Heart left ventricle (tissue), 13 donors: Measurements from ENCODE around the gene FAXC.

ENCODE experiments used
- POLR2A ChIP-seq, 2 donors: fragments of 450-650 bp; IDR thresholded peaks; one replicate each; pipeline ENCODE4 v1.6.1; 2017; ENCODE audit warnings: antibody characterized with exemption in 2 of 2, mild to moderate bottlenecking in 2 of 2, moderate library complexity in 2 of 2
- TF ChIP-seq, protein P1 (sequence below), 12 donors: fragments of 200-600 bp; sonication (generic) in 4 of 12; IDR thresholded peaks; one replicate each; pipeline versions ENCODE4 v1.5.0 to v1.8.0; 2018 to 2022; ENCODE audit warnings: antibody characterized with exemption in 12 of 12, mild to moderate bottlenecking in 5 of 12
- donor health status: ischemic (EF 13 %, LVEDD 7.1; RV severe dilation, severe dysfunction).
- donor health status: DM: no; HTN: yes; CAD: no.
- donor health status: DM: no; HTN: no; CAD: no.
- donor health status: ischemic (EF 25% LVEDD 6.9; RV normal size, moderate dysfunction).
- donor health status: ischemic (EF 25% LVEDD 5.7; RV mildly dilated, moderate dysfunction).
- donor health status: ischemic (EF 35%, LVEDD 5.7; RV mildly dilated, moderate dysfunction).
- donor health status: nonischemic (EF 11% LVEDD 7.7; RV severe dilation, severe dysfunction).
- donor health status: DM: yes; HTN: yes; CAD: no.
- donor health status: PGD.
- donor health status: ischemic (EF 29% LVEDD 5.4; RV normal size, mild dysfunction).
- donor health status: nonischemic (EF 23%, LVEDD 6.1; RV moderate dilation, normal function).

DNA sequence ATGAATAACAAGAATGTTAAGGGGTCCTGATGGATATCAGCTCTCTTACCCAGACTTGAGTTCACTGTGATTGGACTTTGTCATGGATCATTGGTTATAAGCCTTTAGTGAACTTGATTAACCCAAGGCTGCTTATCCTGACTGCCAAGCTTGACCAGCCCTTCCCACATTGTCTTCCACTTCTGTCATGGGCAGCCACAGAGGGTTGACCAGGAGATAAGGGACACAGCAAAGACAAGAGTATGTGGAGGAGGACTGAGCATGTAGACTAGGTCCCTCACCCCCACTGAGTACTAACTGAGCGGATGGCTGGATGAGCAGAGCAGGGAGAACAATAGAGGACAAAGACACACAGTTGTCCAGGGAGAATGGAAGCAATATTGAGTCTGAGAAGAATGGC is 52.5 kb downstream of the FAXC start:
- TF ChIP-seq, protein P1, sequence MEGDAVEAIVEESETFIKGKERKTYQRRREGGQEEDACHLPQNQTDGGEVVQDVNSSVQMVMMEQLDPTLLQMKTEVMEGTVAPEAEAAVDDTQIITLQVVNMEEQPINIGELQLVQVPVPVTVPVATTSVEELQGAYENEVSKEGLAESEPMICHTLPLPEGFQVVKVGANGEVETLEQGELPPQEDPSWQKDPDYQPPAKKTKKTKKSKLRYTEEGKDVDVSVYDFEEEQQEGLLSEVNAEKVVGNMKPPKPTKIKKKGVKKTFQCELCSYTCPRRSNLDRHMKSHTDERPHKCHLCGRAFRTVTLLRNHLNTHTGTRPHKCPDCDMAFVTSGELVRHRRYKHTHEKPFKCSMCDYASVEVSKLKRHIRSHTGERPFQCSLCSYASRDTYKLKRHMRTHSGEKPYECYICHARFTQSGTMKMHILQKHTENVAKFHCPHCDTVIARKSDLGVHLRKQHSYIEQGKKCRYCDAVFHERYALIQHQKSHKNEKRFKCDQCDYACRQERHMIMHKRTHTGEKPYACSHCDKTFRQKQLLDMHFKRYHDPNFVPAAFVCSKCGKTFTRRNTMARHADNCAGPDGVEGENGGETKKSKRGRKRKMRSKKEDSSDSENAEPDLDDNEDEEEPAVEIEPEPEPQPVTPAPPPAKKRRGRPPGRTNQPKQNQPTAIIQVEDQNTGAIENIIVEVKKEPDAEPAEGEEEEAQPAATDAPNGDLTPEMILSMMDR (IDR thresholded peaks at IDR 0.05), result no peak
- TF ChIP-seq POLR2A (IDR thresholded peaks at IDR 0.05), result no peak
